ENCODE results near the gene FLT3.

GRCh38 chr13:28037399-28037798 lies 63.0 kb downstream of the FLT3 start:
- TF ChIP-seq POLR2A (IDR thresholded peaks at IDR 0.05) (no peak), CTCF (IDR thresholded peaks at IDR 0.05) (no peak)

All from adrenal gland (tissue), 5 donors.